ENCODE results near the gene UMAD1. TPM values are rescaled to one million over a fixed set of nuclear protein-coding genes. Genes with fewer than 3 reads are reported as not detected.

The UMAD1 gene
- polyA plus RNA-seq, 1 donor = 19.2 TPM

GRCh38 chr7:7720750-7721621, 80.4 kb downstream of the UMAD1 start:
- DNase-seq = no peak

- no peak for DNase-seq
These were observed 91.2 kb downstream of the UMAD1 start for GRCh38 chr7:7731732-7732131.

GRCh38 chr7:7732621-7733281, 92.2 kb downstream of the UMAD1 start:
- DNase-seq = no peak

- no peak for DNase-seq
These were observed 96.1 kb downstream of the UMAD1 start for GRCh38 chr7:7736671-7737070.

GRCh38 chr7:7737674-7738073, 97.1 kb downstream of the UMAD1 start:
- DNase-seq = no peak

GRCh38 chr7:7738177-7738576, 97.6 kb downstream of the UMAD1 start:
- DNase-seq = no peak

GRCh38 chr7:7738622-7739021, 98.1 kb downstream of the UMAD1 start:
- DNase-seq = no peak

GRCh38 chr7:7739204-7740036, 98.9 kb downstream of the UMAD1 start:
- no peak for DNase-seq

GRCh38 chr7:7740037-7740355, 99.4 kb downstream of the UMAD1 start:
- no peak for DNase-seq

GRCh38 chr7:7742223-7742622, 101.7 kb downstream of the UMAD1 start:
- no peak for DNase-seq

GRCh38 chr7:7745258-7745657, 104.7 kb downstream of the UMAD1 start:
- DNase-seq = no peak

- DNase-seq = no peak
These were observed 105.4 kb downstream of the UMAD1 start for GRCh38 chr7:7745966-7746365.

- DNase-seq = no peak
These were observed 105.9 kb downstream of the UMAD1 start for GRCh38 chr7:7746458-7746857.

- DNase-seq = no peak
These were observed 110.2 kb downstream of the UMAD1 start for GRCh38 chr7:7750571-7751242.

GRCh38 chr7:7751243-7752092, 110.9 kb downstream of the UMAD1 start:
- DNase-seq = no peak

GRCh38 chr7:7756577-7756976, 116.0 kb downstream of the UMAD1 start:
- DNase-seq = no peak

- DNase-seq = no peak
These were observed 117.0 kb downstream of the UMAD1 start for GRCh38 chr7:7757576-7757975.

GRCh38 chr7:7761340-7761973, 120.9 kb downstream of the UMAD1 start:
- peak; percentile 28 for DNase-seq

- DNase-seq = no peak
These were observed 121.6 kb downstream of the UMAD1 start for GRCh38 chr7:7761974-7762779.

Data from left kidney (tissue), 2 donors.